Measurements from ENCODE around the gene SBK2.

Gene SBK2

GRCh38 chr19:55546011-55546410 lies 9.1 kb upstream of the SBK2 start:
- in situ Hi-C loops (cut with HindIII; ENCODE audit: low sequenced_read_pairs), result no loop called here
- TF ChIP-seq CTCF (IDR thresholded peaks at IDR 0.05; ENCODE audit: low read depth, low read length), result no peak
- H3K4me3 ChIP-seq (ENCODE audit: low read depth, low read length), result no peak overlapping the region
- DNase-seq (ENCODE audit: low read depth, low spot score), result no peak

- no peak for TF ChIP-seq CTCF (IDR thresholded peaks at IDR 0.05; ENCODE audit: low read depth, low read length)
- no peak for DNase-seq (ENCODE audit: low read depth, low spot score)
- H3K4me3 ChIP-seq (ENCODE audit: low read depth, low read length), result no peak within 1 kb of the TSS
- in situ Hi-C loops (cut with HindIII; ENCODE audit: low sequenced_read_pairs), result no loop called here
Measured at GRCh38 chr19:55545443-55545842, 8.5 kb upstream of the SBK2 start, which contains the start of gene SBK3. TSS of gene SBK3 (minus strand) at chr19:55545543. CDS start at chr19:55545543, 0 bp downstream.

- H3K4me3 ChIP-seq (ENCODE audit: low read depth, low read length), result no peak overlapping the region
- no peak for DNase-seq (ENCODE audit: low read depth, low spot score)
- TF ChIP-seq CTCF (IDR thresholded peaks at IDR 0.05; ENCODE audit: low read depth, low read length), result no peak
- in situ Hi-C loops (cut with HindIII; ENCODE audit: low sequenced_read_pairs), result no loop called here
Measured at GRCh38 chr19:55544776-55545439, 8.0 kb upstream of the SBK2 start.

GRCh38 chr19:55544014-55544413 lies 7.1 kb upstream of the SBK2 start:
- no peak overlapping the region for H3K4me3 ChIP-seq (ENCODE audit: low read depth, low read length)
- DNase-seq (ENCODE audit: low read depth, low spot score), result no peak
- no peak for TF ChIP-seq CTCF (IDR thresholded peaks at IDR 0.05; ENCODE audit: low read depth, low read length)
- in situ Hi-C loops (cut with HindIII; ENCODE audit: low sequenced_read_pairs), result no loop called here

- in situ Hi-C loops (cut with HindIII; ENCODE audit: low sequenced_read_pairs), result no loop called here
- no peak for DNase-seq (ENCODE audit: low read depth, low spot score)
- H3K4me3 ChIP-seq (ENCODE audit: low read depth, low read length), result no peak overlapping the region
- no peak for TF ChIP-seq CTCF (IDR thresholded peaks at IDR 0.05; ENCODE audit: low read depth, low read length)
Measured at GRCh38 chr19:55543567-55543966, 6.6 kb upstream of the SBK2 start.

- in situ Hi-C loops (cut with HindIII; ENCODE audit: low sequenced_read_pairs), result no loop called here
- no peak for DNase-seq (ENCODE audit: low read depth, low spot score)
- no peak overlapping the region for H3K4me3 ChIP-seq (ENCODE audit: low read depth, low read length)
- TF ChIP-seq CTCF (IDR thresholded peaks at IDR 0.05; ENCODE audit: low read depth, low read length), result no peak
Measured at GRCh38 chr19:55542292-55542855, 5.4 kb upstream of the SBK2 start.

Measured in astrocyte of the spinal cord (primary cell).